IMR-90 (cell line): ENCODE data around the gene ARNT2. TPM values are rescaled to one million over a fixed set of nuclear protein-coding genes. Genes with fewer than 3 reads are reported as not detected.

Source experiments
- ATAC-seq: fragments of 200-7000 bp; cut with Tn5 transposase; 2 replicates; pipeline ENCODE4 v1.9.1; 2020; ENCODE audit warnings: low read depth, mild to moderate bottlenecking, moderate library complexity
- BruUV-seq: library from RNA; stranded (reverse); fragments of 400-500 nt; replicated peaks from 2 replicates; lab custom pipeline; 2021; lab: Mats Ljungman, UMichigan
- CTCF ChIA-PET: fragments of 300-600 bp; formaldehyde crosslinking; extraction: SDS; loops from one replicate; lab custom pipeline; 2021; ENCODE audit warnings: antibody characterized with exemption; lab: Yijun Ruan, JAX
- POLR2A ChIA-PET: fragments of 300-600 bp; sonication (Branson Sonifier 250); formaldehyde crosslinking; loops from one replicate; lab custom pipeline; 2022; ENCODE audit warnings: antibody characterized with exemption; ENCODE audit not compliant: unreplicated experiment; lab: Charles Lee
- DNase-seq: peaks from one replicate; pipeline ENCODE4 v3.0.0; 2013
- H2AFZ ChIP-seq: replicated peaks from 2 replicates; pipeline ENCODE3; 2013; ENCODE audit warnings: low read length, mild to moderate bottlenecking; ENCODE audit not compliant: poor library complexity
- H2AK5ac ChIP-seq: 2 replicates; pipeline ENCODE4 v1.6.1; 2013; ENCODE audit warnings: low read depth, low read length, inconsistent platforms
- H2AK9ac ChIP-seq: replicated peaks from 2 replicates; pipeline ENCODE3; 2013; ENCODE audit warnings: mild to moderate bottlenecking, low read depth, low read length, moderate library complexity; ENCODE audit not compliant: poor library complexity
- H2BK120ac ChIP-seq: 2 replicates; pipeline ENCODE4 v1.6.1; 2013; ENCODE audit warnings: low read depth, low read length, inconsistent platforms
- H2BK15ac ChIP-seq: 3 replicates; pipeline ENCODE4 v1.6.1; 2013; ENCODE audit warnings: low read depth, low read length, inconsistent platforms
- H2BK20ac ChIP-seq: 2 replicates; pipeline ENCODE4 v1.6.1; 2013; ENCODE audit warnings: low read depth, mild to moderate bottlenecking, inconsistent platforms, low read length, moderate library complexity
- H2BK5ac ChIP-seq: 2 replicates; pipeline ENCODE4 v1.6.1; 2013; ENCODE audit warnings: mild to moderate bottlenecking, low read depth, low read length, inconsistent platforms; ENCODE audit not compliant: poor library complexity, severe bottlenecking
- H3K14ac ChIP-seq: replicated peaks from 2 replicates; pipeline ENCODE4 v1.6.1; 2013; ENCODE audit warnings: low read depth, low read length, inconsistent platforms
- H3K18ac ChIP-seq: 2 replicates; pipeline ENCODE4 v1.6.1; 2013; ENCODE audit warnings: low read depth, low read length, control low read depth
- H3K23ac ChIP-seq: 2 replicates; pipeline ENCODE4 v1.6.1; 2013; ENCODE audit warnings: low read depth, low read length, inconsistent platforms
- H3K27ac ChIP-seq: 2 replicates; pipeline ENCODE4 v1.5.1; 2013; ENCODE audit warnings: mild to moderate bottlenecking, control low read depth, low read length; ENCODE audit not compliant: insufficient read depth
- H3K27me3 ChIP-seq: 2 replicates; pipeline ENCODE4 v1.6.1; 2013; ENCODE audit warnings: low read length; ENCODE audit not compliant: control insufficient read depth, insufficient read depth
- H3K36me3 ChIP-seq: 2 replicates; pipeline ENCODE4 v1.6.1; 2013; ENCODE audit warnings: low read length, mixed read lengths; ENCODE audit not compliant: control insufficient read depth, insufficient read depth
- H3K4ac ChIP-seq: 2 replicates; pipeline ENCODE4 v1.6.1; 2013; ENCODE audit warnings: low read depth, low read length, inconsistent platforms
- H3K4me1 ChIP-seq: 2 replicates; pipeline ENCODE4 v1.6.1; 2013; ENCODE audit warnings: low read length, mixed read lengths; ENCODE audit not compliant: control insufficient read depth, insufficient read depth
- H3K4me2 ChIP-seq: 2 replicates; pipeline ENCODE4 v1.6.1; 2013; ENCODE audit warnings: low read depth, mild to moderate bottlenecking, control low read depth, low read length, moderate library complexity
- H3K4me3 ChIP-seq: 2 replicates; pipeline ENCODE4 v1.5.1; 2013; ENCODE audit warnings: low read depth, mild to moderate bottlenecking, control low read depth, low read length, moderate library complexity; ENCODE audit not compliant: insufficient read depth
- H3K56ac ChIP-seq: 2 replicates; pipeline ENCODE4 v1.6.1; 2013; ENCODE audit warnings: low read length, inconsistent platforms; ENCODE audit not compliant: insufficient read depth; ENCODE audit errors: extremely low read depth
- H3K79me1 ChIP-seq, 2 experiments: 2 replicates each; pipeline ENCODE4 v1.6.1; 2013; ENCODE audit warnings: low read length in 2 of 2, inconsistent platforms in 1 of 2, low read depth in 1 of 2
- H3K9ac ChIP-seq: 2 replicates; pipeline ENCODE4 v1.6.1; 2013; ENCODE audit warnings: low read depth, low read length, control low read depth
- H3K9me1 ChIP-seq: 2 replicates; pipeline ENCODE4 v1.6.1; 2013; ENCODE audit warnings: low read length, inconsistent platforms; ENCODE audit not compliant: insufficient read depth
- H3K9me3 ChIP-seq: 2 replicates; pipeline ENCODE4 v1.6.1; 2013; ENCODE audit warnings: low read length; ENCODE audit not compliant: control insufficient read depth, insufficient read depth
- H4K20me1 ChIP-seq: 2 replicates; pipeline ENCODE4 v1.6.1; 2013; ENCODE audit warnings: low read length, inconsistent platforms; ENCODE audit not compliant: insufficient read depth
- H4K5ac ChIP-seq: 2 replicates; pipeline ENCODE4 v1.6.1; 2013; ENCODE audit warnings: mild to moderate bottlenecking, low read depth, low read length, control low read depth
- H4K8ac ChIP-seq, 2 experiments: 2 replicates each; pipeline ENCODE4 v1.6.1; 2013; ENCODE audit warnings: low read depth in 2 of 2, low read length in 2 of 2, control low read depth in 1 of 2, inconsistent platforms in 1 of 2
- H4K91ac ChIP-seq: 2 replicates; pipeline ENCODE4 v1.6.1; 2013; ENCODE audit warnings: low read depth, low read length, inconsistent platforms; ENCODE audit not compliant: insufficient read depth
- CEBPB ChIP-seq: IDR thresholded peaks from 2 replicates; pipeline ENCODE4 v1.6.1; 2012; ENCODE audit warnings: low read depth, low read length, improper control_type of control experiment
- CHD1 ChIP-seq: IDR thresholded peaks from 2 replicates; pipeline ENCODE4 v1.6.1; 2012; ENCODE audit warnings: low read depth, low read length, improper control_type of control experiment
- MAFK ChIP-seq: IDR thresholded peaks from 2 replicates; pipeline ENCODE4 v1.6.1; 2012; ENCODE audit warnings: low read depth, low read length, improper control_type of control experiment
- MAZ ChIP-seq: IDR thresholded peaks from 2 replicates; pipeline ENCODE4 v1.6.1; 2012; ENCODE audit warnings: low read depth, mild to moderate bottlenecking, low read length, improper control_type of control experiment, moderate library complexity, borderline replicate concordance
- RFX5 ChIP-seq: IDR thresholded peaks from 2 replicates; pipeline ENCODE4 v1.8.0; 2012; ENCODE audit warnings: low read depth, mild to moderate bottlenecking, low read length, moderate library complexity
- SMC3 ChIP-seq: fragments of 150-350 bp; IDR thresholded peaks from 2 replicates; pipeline ENCODE4 v1.6.1; 2016; ENCODE audit warnings: low read depth, mild to moderate bottlenecking, antibody characterized with exemption, low read length, moderate library complexity
- WGBS, 2 experiments: methylation state at CpG; one replicate each; pipeline versions ENCODE4 v1.1.5 to v1.1.7; 2013; ENCODE audit warnings: missing lambda C conversion rate in 2 of 2; ENCODE audit not compliant: insufficient read length in 1 of 2; ENCODE audit errors: extremely low coverage in 2 of 2; 5-methylcytosine and 5-hydroxymethylcytosine counted together
- dilution Hi-C: fragments of 300-500 bp; cut with HindIII; formaldehyde crosslinking; loops from one replicate; pipeline ENCODE4 v1.14.3; 2018; ENCODE audit warnings: low sequenced_read_pairs; ENCODE audit not compliant: unreplicated experiment
- in situ Hi-C: fragments of 300-500 bp; cut with MboI; formaldehyde crosslinking; loops from 3 replicates; pipeline ENCODE4 v1.14.3; 2019; ENCODE audit warnings: low sequenced_read_pairs, inconsistent platforms, mixed read lengths
- intact Hi-C: fragments of 100-400 bp; cut with micrococcal nuclease; formaldehyde crosslinking; loops from 2 replicates; pipeline ENCODE4 v1.10.0; 2022
- polyA plus RNA-seq, 3 experiments: library from polyadenylated mRNA; depleted of rRNA; stranded (reverse); fragments of >200 nt; gene quantifications; 2 replicates each; pipeline ENCODE4 v1.2.3, GENCODE V29; 2012; ENCODE audit warnings: low replicate concordance in 1 of 3
- total RNA-seq: library from RNA; depleted of rRNA; stranded (reverse); fragments of >200 nt; gene quantifications from 2 replicates; pipeline ENCODE4 v1.2.3, GENCODE V29; 2012
- TF ChIP-seq, protein P1 (sequence below): fragments of 150-350 bp; IDR thresholded peaks from 2 replicates; pipeline ENCODE4 v1.6.1; 2016; ENCODE audit warnings: low read depth, mild to moderate bottlenecking, low read length, moderate library complexity, borderline replicate concordance
- TF ChIP-seq, protein P2 (sequence below): fragments of 150-350 bp; IDR thresholded peaks from 2 replicates; pipeline ENCODE4 v1.6.1; 2017; ENCODE audit warnings: mild to moderate bottlenecking, antibody characterized with exemption, low read length, low read depth
- TF ChIP-seq, protein P3 (sequence below): conservative IDR thresholded peaks from 2 replicates; pipeline ENCODE4 v1.5.1; 2012; ENCODE audit warnings: mild to moderate bottlenecking, low read depth, low read length, improper control_type of control experiment

Gene ARNT2
- total and polyA plus RNA-seq, 2 of the 4 experiments (the other 2 are of a cell fraction), result 18.2 to 19.0 TPM

DNA sequence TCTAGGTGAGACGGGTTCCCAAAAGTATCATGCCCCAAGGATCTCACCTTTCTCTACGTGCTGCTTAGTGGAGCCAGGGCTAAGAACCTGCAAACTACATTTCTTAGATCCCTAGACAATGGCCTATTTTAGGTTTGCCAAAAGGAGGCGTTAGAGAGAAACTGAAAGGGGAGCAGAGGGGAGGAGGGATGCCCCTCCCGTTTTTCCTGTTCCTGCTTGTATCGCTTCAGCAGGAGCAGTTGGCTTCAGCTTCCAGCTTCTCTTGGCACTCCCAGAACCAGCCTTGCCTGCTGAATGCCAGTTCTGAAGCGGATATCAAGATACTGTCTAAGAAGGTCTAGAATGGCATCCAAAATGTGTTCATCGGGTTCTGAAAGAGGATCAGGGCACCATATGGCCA, 232.5 kb downstream of the ARNT2 start:
- peaks cover 2% of the 10 kb centered on the region; the same call in 1 of the 2 replicates for H3K27me3 ChIP-seq
- peaks cover 10% of the 10 kb centered on the region for H3K9me3 ChIP-seq
- no TSS peak for BruUV-seq
- no peak overlapping the region for H3K14ac ChIP-seq
- no peak for DNase-seq
- CTCF ChIA-PET, result no interaction called here
- H2AK5ac ChIP-seq, result no peak overlapping the region
- H3K4ac ChIP-seq, result no peak overlapping the region
- intact Hi-C loops (no loop called here), dilution Hi-C loops (no loop called here), in situ Hi-C loops (loop anchor here (5.0 kb wide), 1 partner anchor 51 kb away; no protein-coding TSS in a partner anchor)
- H4K20me1 ChIP-seq, result no peaks in the 10 kb centered on the region
- TF ChIP-seq, protein P1, sequence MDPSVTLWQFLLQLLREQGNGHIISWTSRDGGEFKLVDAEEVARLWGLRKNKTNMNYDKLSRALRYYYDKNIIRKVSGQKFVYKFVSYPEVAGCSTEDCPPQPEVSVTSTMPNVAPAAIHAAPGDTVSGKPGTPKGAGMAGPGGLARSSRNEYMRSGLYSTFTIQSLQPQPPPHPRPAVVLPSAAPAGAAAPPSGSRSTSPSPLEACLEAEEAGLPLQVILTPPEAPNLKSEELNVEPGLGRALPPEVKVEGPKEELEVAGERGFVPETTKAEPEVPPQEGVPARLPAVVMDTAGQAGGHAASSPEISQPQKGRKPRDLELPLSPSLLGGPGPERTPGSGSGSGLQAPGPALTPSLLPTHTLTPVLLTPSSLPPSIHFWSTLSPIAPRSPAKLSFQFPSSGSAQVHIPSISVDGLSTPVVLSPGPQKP, result no peak
- TF ChIP-seq SMC3 (no peak), MAFK (no peak), RFX5 (no peak), CEBPB (no peak), MAZ (no peak), CHD1 (no peak)
- TF ChIP-seq, protein P2, sequence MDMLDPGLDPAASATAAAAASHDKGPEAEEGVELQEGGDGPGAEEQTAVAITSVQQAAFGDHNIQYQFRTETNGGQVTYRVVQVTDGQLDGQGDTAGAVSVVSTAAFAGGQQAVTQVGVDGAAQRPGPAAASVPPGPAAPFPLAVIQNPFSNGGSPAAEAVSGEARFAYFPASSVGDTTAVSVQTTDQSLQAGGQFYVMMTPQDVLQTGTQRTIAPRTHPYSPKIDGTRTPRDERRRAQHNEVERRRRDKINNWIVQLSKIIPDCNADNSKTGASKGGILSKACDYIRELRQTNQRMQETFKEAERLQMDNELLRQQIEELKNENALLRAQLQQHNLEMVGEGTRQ, result no peak
- TF ChIP-seq, protein P3, sequence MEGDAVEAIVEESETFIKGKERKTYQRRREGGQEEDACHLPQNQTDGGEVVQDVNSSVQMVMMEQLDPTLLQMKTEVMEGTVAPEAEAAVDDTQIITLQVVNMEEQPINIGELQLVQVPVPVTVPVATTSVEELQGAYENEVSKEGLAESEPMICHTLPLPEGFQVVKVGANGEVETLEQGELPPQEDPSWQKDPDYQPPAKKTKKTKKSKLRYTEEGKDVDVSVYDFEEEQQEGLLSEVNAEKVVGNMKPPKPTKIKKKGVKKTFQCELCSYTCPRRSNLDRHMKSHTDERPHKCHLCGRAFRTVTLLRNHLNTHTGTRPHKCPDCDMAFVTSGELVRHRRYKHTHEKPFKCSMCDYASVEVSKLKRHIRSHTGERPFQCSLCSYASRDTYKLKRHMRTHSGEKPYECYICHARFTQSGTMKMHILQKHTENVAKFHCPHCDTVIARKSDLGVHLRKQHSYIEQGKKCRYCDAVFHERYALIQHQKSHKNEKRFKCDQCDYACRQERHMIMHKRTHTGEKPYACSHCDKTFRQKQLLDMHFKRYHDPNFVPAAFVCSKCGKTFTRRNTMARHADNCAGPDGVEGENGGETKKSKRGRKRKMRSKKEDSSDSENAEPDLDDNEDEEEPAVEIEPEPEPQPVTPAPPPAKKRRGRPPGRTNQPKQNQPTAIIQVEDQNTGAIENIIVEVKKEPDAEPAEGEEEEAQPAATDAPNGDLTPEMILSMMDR, result no peak
- no peak overlapping the region for H4K91ac ChIP-seq
- H3K36me3 ChIP-seq, result no peaks in the 10 kb centered on the region
- H2BK15ac ChIP-seq, result no peak overlapping the region
- H2BK20ac ChIP-seq, result no peak overlapping the region
- no peak overlapping the region for H3K9ac ChIP-seq
- no peak overlapping the region for H2AFZ ChIP-seq
- no peak overlapping the region for H4K5ac ChIP-seq
- H3K4me1 ChIP-seq, result peaks cover 2% of the 10 kb centered on the region; the same call in 1 of the 2 replicates
- H3K79me1 ChIP-seq, result no peaks in the 10 kb centered on the region
- H3K4me2 ChIP-seq, result no peak overlapping the region
- WGBS, 2 experiments, result 42% methylated on average over 2 of the region's 7 CpGs; no CpG with 5 or more reads in 1 of the 2 experiments
- H2AK9ac ChIP-seq, result no peak overlapping the region
- H2BK5ac ChIP-seq, result no peak overlapping the region
- no peak overlapping the region for H3K56ac ChIP-seq
- POLR2A ChIA-PET, result no interaction called here
- H3K23ac ChIP-seq, result no peak overlapping the region
- ATAC-seq, result no peak
- H2BK120ac ChIP-seq, result no peak overlapping the region
- H3K18ac ChIP-seq, result no peak overlapping the region
- no peak overlapping the region for H4K8ac ChIP-seq
- H3K4me3 ChIP-seq, result no peak overlapping the region
- no peaks in the 10 kb centered on the region; the same call in 1 of the 2 replicates for H3K9me1 ChIP-seq
- H3K27ac ChIP-seq, result no peak overlapping the region
